GM21381 (cell line): Measurements from ENCODE around the gene SPAM1.
"Not testable (repeated sequence)": the region's sequence is repeated elsewhere in the genome, so short reads cannot be mapped to it uniquely, and the experiment has no call there.

Experiments
- ATAC-seq: cut with Tn5 transposase; IDR thresholded peaks from one replicate; pipeline ENCODE4 v1.9.1; 2021; ENCODE audit warnings: mild to moderate bottlenecking, moderate library complexity; ENCODE audit not compliant: unreplicated experiment

The SPAM1 gene

GRCh38 chr7:123945938-123946337 is 20.9 kb downstream of the SPAM1 start:
- ATAC-seq: no peak

GRCh38 chr7:123948136-123948535 is 23.1 kb downstream of the SPAM1 start:
- ATAC-seq: no peak

- no peak for ATAC-seq
Measured at GRCh38 chr7:123958186-123958703, 33.2 kb downstream of the SPAM1 start.

- ATAC-seq: no peak
Measured at GRCh38 chr7:123961771-123962170, 36.7 kb downstream of the SPAM1 start.

GRCh38 chr7:123966936-123967335 is 41.9 kb downstream of the SPAM1 start:
- no peak for ATAC-seq

DNA sequence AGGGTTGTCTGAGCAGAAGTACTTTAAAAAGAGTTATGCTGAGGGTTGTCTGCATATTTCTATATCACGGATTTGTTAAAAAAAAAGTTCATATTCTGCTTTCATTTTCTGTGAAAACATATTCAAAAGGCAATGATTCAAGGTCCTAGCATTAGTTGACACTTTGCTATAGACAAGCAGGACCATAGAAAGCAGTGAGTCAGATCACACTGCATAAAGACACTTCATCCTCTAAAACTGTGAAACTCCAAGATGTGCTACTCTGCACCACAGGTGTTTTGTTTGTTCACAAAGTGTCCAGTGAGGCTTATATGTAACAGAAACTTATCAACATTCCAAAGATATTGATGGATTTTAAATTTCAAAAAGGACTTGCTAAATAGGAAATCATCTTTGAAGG is 47.0 kb downstream of the SPAM1 start:
- ATAC-seq: no peak

DNA sequence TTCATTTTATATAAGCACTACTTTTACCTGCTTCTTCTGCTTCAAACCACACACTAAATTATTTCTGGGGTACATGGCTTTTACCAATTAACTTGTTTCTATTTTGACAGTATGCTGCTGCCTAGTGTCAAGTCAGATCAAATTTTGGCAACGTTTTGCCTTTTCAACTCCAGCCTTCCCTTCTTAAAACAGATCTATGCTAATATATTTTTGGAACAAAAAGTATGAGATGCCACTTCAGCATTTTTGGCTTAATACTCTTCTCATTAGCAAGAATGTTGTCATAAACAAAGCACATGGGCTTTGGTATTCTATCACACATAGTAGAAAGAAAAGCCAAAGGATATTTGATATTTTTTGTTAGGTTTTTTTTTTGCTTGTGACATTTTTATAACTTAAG is 47.8 kb downstream of the SPAM1 start:
- no peak for ATAC-seq

- no peak for ATAC-seq
Measured at GRCh38 chr7:123974326-123974908, 49.4 kb downstream of the SPAM1 start.

DNA sequence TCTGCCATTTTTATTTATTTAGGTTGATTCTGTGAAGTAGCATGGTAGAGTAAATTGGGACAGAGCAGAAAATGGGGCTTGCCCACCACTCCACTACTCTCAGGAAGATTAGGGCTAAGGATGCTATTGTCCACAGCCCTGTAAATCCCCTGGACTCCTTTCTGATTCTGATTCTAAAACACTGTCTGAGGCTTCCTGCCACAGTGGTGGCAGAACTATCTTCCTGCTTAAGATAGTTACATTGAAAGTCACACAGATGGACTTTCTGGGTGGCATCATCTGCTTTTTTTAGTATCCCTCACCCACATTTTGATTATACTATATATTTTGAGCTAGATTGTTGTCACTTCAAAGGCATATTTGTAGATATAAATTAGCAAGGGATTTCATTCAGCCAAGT is 50.0 kb downstream of the SPAM1 start:
- no peak for ATAC-seq

- no peak for ATAC-seq
Measured at GRCh38 chr7:123977081-123977480, 52.0 kb downstream of the SPAM1 start.

DNA sequence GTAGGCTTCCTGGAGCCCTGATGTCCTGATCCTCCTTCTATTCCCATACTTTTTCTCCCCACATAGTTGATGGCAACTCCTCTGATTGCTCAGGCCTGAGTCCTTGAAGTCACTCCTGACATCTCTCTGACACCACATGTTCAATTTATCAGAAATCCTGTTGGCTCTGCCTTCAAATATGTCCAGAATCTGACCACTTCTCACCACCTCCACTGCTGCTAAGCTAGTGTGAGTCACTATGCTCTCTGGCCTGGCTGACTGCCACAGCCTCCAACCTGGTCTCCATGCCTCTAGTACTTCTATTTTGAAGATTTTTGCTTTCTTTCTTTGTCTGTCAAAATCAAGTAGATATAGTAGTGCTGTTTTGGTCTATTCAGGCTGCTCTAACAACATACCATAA is 54.8 kb downstream of the SPAM1 start:
- ATAC-seq: no peak

GRCh38 chr7:123987445-123987844 is 62.4 kb downstream of the SPAM1 start:
- no peak for ATAC-seq

- ATAC-seq: no peak
Measured at GRCh38 chr7:123992913-123993518, 68.0 kb downstream of the SPAM1 start.

GRCh38 chr7:123993996-123994395 is 69.0 kb downstream of the SPAM1 start:
- no peak for ATAC-seq

- ATAC-seq: no peak
Measured at GRCh38 chr7:123994449-123994848, 69.4 kb downstream of the SPAM1 start.

GRCh38 chr7:123995617-123996326 is 70.7 kb downstream of the SPAM1 start:
- no peak for ATAC-seq

DNA sequence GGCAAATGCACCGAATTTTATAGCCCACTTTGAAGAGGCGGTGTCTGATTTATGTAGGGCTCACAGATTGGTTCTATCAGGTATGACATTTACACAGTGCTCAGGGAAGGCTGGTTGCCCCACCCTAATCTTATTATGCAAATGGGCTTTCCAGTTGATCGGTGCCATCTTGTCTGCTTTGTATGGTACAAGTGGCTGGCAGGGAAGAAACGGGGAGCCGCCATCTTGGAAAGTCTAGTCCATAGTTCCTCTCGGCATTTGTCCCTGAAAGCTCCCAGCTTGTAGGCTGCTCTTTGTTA is 71.2 kb downstream of the SPAM1 start:
- no peak for ATAC-seq

GRCh38 chr7:123998921-123999320 is 73.9 kb downstream of the SPAM1 start:
- ATAC-seq: no peak

- no peak for ATAC-seq
Measured at GRCh38 chr7:123999703-124000102, 74.7 kb downstream of the SPAM1 start.

DNA sequence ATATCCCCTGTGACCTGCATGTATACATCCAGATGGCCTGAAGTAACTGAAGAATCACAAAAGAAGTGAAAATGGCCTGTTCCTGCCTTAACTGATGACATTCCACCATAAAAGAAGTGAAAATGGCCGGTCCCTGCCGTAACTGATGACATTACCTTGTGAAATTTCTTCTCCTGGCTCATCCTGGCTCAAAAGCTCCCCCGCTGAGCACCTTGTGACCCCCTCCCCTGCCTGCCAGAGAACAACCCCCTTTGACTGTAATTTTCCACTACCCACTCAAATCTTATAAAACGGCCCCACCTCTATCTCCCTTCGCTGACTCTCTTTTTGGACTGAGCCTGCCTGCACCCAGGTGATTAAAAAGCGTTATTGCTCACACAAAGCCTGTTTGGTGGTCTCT is 83.3 kb downstream of the SPAM1 start:
- ATAC-seq: not testable (repeated sequence)

GRCh38 chr7:124009321-124009720 is 84.3 kb downstream of the SPAM1 start:
- ATAC-seq: no peak
